ENCODE measurements around the gene HDHD5. TPM values are rescaled to one million over a fixed set of nuclear protein-coding genes. Genes with fewer than 3 reads are reported as not detected.

HDHD5 gene
- total and polyA plus RNA-seq, 2 of the 13 experiments (the other 11 are each of a cell fraction or from before 2014, with no cell fraction given): not detected

DNA sequence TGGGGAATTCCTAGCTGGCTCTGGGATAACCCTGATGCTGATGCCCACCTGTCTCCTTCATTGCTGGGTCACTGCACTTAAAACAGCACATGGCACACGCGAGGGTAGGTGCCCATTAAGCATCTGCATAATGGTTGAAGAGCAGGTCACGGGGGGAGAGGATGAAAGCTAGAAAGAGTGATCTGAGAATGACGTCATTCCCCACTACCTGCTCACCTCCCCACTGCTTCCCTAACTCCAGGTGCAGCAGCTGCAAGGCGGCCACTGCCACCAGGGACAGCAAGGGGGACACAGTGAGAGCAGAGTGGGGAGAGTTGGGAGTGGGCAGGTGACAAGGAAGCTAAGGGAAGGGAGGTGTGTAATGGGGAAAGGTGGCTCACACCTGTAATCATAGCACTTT lies 33.1 kb upstream of the HDHD5 start:
- no peak overlapping the region for H3K9ac ChIP-seq (ENCODE audit: insufficient read depth, low read depth, low read length)
- ChIA-PET POLR2A (no interaction called here), CTCF (ENCODE audit: low intra/inter-chr PET ratio, low total read pairs) (no interaction called here)
- H4K20me1 ChIP-seq (ENCODE audit: insufficient read depth, low read length): no peaks in the 10 kb centered on the region
- H3K4me2 ChIP-seq (ENCODE audit: low read depth, low read length): no peak overlapping the region
- intact Hi-C loops (cut with micrococcal nuclease; ENCODE audit: unreplicated experiment) (no loop called here), in situ Hi-C loops (cut with HindIII; ENCODE audit: extremely low pct_ligation_motif_present, low pct_unique_long_range_greater_than_20kb) (no loop called here)
- H3K27ac ChIP-seq (ENCODE audit: extremely low read length, insufficient read depth, low read length): no peak overlapping the region
- 38% methylated on average over 5 of the region's 5 CpGs for WGBS (ENCODE audit: low lambda C conversion rate)
- H2AFZ ChIP-seq (ENCODE audit: low read length): no peak overlapping the region
- no TSS peak for BruUV-seq (replicated peaks)
- no peaks in the 10 kb centered on the region for H3K79me2 ChIP-seq (ENCODE audit: insufficient read depth, low read length)
- H3K9me3 ChIP-seq (ENCODE audit: low read length): no peaks in the 10 kb centered on the region
- H3K4me1 ChIP-seq (ENCODE audit: insufficient read depth, low read length): no peaks in the 10 kb centered on the region
- FAIRE-seq (no peak), DNase-seq (ENCODE audit: low spot score) (no peak), ATAC-seq (no peak)
- peaks cover 0 to 3% of the 10 kb centered on the region in 2 experiments; a peak in 2 of 5 replicates for H3K27me3 ChIP-seq (ENCODE audit: control insufficient read depth in 1 of 2, insufficient read depth in 2 of 2, low read length in 2 of 2)
- no peak for TF ChIP-seq ARID2 (CRISPR knock-in tag; IDR thresholded peaks at IDR 0.05; ENCODE audit: borderline replicate concordance)
- TF ChIP-seq ATF7 (IDR thresholded peaks at IDR 0.05): peak; percentile 98
- no peak for TF ChIP-seq ATF7 (CRISPR knock-in tag; IDR thresholded peaks at IDR 0.05)
- TF ChIP-seq CREB1 (IDR thresholded peaks at IDR 0.05): peak; percentile 89
- no peak for TF ChIP-seq CREB1 (CRISPR knock-in tag; IDR thresholded peaks at IDR 0.05)
- TF ChIP-seq ZNF264 (CRISPR knock-in tag; IDR thresholded peaks at IDR 0.05): no peak
- TF ChIP-seq, protein P1, sequence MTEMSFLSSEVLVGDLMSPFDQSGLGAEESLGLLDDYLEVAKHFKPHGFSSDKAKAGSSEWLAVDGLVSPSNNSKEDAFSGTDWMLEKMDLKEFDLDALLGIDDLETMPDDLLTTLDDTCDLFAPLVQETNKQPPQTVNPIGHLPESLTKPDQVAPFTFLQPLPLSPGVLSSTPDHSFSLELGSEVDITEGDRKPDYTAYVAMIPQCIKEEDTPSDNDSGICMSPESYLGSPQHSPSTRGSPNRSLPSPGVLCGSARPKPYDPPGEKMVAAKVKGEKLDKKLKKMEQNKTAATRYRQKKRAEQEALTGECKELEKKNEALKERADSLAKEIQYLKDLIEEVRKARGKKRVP (CRISPR knock-in tag; IDR thresholded peaks at IDR 0.05): no peak
- TF ChIP-seq ZFP36L1 (CRISPR knock-in tag; IDR thresholded peaks at IDR 0.05): no peak
- TF ChIP-seq, protein P2, sequence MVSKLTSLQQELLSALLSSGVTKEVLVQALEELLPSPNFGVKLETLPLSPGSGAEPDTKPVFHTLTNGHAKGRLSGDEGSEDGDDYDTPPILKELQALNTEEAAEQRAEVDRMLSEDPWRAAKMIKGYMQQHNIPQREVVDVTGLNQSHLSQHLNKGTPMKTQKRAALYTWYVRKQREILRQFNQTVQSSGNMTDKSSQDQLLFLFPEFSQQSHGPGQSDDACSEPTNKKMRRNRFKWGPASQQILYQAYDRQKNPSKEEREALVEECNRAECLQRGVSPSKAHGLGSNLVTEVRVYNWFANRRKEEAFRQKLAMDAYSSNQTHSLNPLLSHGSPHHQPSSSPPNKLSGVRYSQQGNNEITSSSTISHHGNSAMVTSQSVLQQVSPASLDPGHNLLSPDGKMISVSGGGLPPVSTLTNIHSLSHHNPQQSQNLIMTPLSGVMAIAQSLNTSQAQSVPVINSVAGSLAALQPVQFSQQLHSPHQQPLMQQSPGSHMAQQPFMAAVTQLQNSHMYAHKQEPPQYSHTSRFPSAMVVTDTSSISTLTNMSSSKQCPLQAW (CRISPR knock-in tag; IDR thresholded peaks at IDR 0.05): no peak
- TF ChIP-seq SCMH1 (CRISPR knock-in tag; IDR thresholded peaks at IDR 0.05; ENCODE audit: borderline replicate concordance): no peak
- TF ChIP-seq POLR2A (IDR thresholded peaks at IDR 0.05; ENCODE audit: insufficient read depth in 1 of 2, low read depth in 2 of 2, low read length in 2 of 2): no peak
- TF ChIP-seq, protein P3, sequence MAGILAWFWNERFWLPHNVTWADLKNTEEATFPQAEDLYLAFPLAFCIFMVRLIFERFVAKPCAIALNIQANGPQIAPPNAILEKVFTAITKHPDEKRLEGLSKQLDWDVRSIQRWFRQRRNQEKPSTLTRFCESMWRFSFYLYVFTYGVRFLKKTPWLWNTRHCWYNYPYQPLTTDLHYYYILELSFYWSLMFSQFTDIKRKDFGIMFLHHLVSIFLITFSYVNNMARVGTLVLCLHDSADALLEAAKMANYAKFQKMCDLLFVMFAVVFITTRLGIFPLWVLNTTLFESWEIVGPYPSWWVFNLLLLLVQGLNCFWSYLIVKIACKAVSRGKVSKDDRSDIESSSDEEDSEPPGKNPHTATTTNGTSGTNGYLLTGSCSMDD (CRISPR knock-in tag; IDR thresholded peaks at IDR 0.05): no peak
- TF ChIP-seq SRSF9 (IDR thresholded peaks at IDR 0.05; ENCODE audit: borderline replicate concordance, insufficient read depth, low read depth, low read length, poor library complexity, severe bottlenecking): no peak
- H3K36me3 ChIP-seq (replicated peaks in 1 of 2; ENCODE audit: control insufficient read depth in 1 of 2, insufficient read depth in 2 of 2, low read length in 2 of 2): no peaks in the 10 kb centered on the region
- H3K4me3 ChIP-seq (replicated peaks in 1 of 3; ENCODE audit: insufficient read depth in 1 of 3, low read depth in 2 of 3, low read length in 3 of 3): no peak overlapping the region

Measured in HepG2 (cell line).